HS-5 (cell line): ENCODE results near the gene SLC38A2.
"Not testable (repeated sequence)": the region's sequence is repeated elsewhere in the genome, so short reads cannot be mapped to it uniquely, and the experiment has no call there.

ENCODE experiments used
- DNase-seq: peaks from one replicate; pipeline ENCODE4 v3.0.0-alpha.2; 2012; ENCODE audit warnings: low read depth

Gene SLC38A2

DNA sequence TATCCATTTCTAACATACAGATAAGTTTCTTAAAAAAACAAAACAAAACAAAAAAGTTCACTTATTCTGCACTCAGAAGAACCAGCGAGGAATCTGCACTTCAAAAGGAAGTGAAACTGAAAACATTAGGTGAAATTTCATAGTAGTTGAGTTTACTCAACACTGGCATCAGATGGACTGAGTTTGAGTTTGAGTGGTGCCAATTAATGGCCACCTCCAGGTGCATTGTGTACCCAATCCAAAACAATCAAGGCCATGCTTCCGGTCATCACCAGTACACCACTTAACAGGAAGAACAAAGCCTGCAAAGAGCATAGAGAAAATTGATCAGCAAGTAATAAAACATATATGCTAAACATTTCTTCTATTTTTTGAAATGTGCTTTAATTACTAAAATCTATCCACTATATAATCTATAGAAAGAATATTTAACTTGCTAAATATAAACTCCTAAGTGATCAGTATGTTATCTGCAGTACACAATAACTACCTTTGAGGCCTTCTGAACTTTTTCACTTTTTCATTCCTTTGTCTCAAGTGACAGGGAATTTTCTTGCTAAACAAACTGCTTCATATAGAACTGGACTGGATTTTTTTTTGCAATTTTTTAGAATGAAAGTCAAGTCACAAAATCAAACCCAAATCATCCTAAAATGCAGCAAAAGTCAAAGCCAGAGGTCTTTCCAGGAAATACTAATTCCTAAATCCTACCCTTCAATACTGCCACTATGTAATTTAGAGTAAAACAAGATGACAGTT, 11.5 kb downstream of the SLC38A2 start:
- no peak for DNase-seq

DNA sequence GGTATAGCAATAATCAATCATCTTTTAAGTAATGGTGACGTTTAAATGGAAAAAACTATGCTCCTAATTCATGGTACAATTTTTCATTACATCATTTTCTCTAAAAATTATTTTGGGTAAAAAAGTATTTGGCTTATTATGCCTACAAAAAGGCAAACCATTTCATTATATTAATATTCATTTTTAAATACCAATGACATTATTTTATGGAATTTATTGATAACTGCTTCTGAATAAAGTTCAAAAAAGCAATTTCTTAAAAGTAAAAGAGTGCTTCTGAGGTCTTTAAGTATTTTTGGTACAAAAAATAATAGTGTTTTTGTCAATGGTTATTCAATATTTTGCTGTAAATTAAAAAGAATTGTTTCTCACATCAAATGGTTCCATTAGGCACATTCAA, 12.2 kb downstream of the SLC38A2 start:
- DNase-seq, result no peak

DNA sequence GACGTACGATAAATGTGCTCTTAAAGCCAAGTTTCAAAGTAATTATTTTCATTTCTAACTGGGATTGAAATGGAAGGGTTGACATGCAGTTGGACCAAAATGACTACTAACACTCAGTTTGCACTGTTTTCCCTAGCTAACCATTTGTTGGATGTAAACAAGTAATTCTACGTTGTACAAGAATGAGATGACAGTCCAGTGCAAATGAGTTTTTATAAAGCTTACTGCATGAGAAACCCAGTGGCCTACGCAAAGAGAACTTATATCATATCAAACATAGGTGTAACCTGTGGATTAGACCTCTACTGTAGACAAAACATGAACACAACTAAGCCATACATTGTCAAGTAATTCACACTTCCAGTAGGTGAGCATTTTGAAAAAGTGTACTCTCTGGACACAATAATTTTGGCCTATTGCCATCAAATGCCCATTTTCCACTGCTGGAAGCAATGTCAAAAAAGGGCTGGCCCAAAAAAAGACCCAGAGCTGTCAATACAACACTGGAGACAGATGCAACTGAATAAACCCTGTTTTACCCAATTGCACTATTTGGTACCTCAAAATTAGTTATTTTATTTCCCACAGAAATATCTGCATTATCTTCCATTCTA, 12.8 kb downstream of the SLC38A2 start:
- no peak for DNase-seq

DNA sequence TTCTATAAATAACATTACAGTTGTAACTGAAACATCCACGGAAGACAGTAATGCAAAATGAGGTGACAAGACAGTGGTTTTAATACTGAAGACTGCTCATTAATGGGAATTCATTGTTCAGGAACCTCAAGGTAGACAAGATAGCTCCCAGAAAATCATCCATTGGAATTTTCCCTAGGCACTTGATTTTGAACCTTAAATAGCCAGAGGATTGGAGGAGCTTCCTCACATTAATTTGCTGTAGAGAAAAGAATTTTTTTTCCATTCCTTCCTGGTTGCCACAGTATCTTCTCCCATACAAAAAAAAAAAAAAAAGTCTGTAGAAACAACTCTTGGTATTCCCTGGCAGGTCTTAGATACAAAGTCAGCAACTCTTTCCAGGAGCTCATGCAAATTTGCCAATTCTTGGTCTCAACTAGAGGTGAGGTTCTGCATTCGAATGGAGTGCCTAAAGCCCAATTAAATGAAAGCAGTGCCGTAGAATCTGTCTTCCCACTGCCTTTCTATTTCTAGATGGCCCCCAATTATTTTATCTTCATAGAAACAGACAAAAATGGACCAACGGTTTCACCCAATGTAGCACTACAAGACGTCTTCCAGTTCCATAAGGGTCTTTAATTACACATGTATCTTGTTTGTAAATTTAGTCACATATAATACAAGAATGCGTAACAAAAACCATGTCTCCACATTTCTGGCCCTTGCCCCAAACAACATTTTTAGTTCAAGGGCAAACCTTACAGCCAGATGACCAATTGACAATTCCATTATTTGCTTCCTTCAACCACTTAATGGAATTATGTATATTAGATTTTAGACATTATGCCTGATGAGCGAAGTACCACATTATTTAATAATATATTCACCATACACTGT, 13.5 kb downstream of the SLC38A2 start:
- DNase-seq, result no peak

GRCh38 chr12:46358325-46358700, 14.3 kb downstream of the SLC38A2 start:
- no peak for DNase-seq

DNA sequence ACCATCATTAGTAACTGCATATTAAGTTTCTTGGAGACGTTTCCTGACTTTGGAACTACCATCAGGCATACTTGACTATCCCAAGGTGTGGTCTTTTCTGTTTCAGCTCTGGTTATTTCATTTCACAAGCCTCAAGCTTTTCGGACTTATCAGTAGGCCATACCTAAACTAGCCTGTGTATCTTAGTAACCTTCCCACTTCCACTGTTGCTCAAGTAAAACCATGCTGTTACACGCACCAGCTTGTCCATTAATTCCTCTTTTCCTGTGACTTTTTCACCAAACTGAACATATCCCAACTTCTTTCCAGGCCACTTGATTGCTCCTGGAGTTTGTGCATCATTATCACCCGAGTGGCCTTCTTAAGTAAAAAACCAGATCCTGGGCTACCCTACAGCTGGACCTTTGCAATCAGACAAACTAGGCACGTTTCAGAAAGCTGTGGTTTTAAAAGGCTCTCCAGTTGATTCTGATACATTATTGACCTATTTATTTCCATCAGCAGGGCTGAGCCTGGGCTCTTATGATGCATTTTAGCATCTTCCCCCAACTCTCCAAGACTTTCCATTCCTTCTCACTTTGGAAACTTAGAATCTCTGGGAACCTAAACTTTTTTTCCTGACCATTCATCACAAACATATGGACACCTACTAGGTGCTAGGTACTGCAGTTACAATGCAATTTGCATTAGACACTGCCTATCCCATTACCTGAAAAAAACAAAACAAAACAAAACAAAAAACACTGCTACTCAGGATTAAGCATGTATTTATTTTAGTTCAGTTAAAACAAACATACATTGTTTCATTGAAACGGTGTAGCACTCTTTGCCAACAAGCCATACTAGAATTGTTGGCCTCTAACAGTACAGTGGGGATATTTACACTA, 14.9 kb downstream of the SLC38A2 start:
- peak; percentile 62 for DNase-seq

GRCh38 chr12:46356655-46357437, 15.7 kb downstream of the SLC38A2 start:
- DNase-seq, result no peak

DNA sequence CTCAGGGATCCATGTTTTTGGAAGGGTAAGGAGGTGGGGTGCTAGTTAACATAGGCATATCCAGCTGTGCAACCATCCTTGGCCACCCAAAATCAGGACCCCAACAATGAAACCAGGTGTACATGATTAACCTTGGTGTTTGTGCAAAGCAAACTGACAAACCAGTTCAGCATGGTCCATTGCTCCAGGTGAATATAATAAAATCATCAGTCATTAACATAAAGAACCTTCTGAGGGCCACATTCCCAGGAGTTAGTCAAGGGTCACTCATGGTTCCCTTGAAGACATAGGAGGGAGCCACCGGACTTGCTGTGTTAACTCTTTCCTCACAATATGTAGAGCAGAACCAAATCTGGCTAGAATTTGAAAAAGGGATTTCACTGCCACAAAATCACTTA, 17.8 kb downstream of the SLC38A2 start:
- DNase-seq, result no peak

GRCh38 chr12:46354111-46354801, 18.3 kb downstream of the SLC38A2 start:
- DNase-seq, result no peak

DNA sequence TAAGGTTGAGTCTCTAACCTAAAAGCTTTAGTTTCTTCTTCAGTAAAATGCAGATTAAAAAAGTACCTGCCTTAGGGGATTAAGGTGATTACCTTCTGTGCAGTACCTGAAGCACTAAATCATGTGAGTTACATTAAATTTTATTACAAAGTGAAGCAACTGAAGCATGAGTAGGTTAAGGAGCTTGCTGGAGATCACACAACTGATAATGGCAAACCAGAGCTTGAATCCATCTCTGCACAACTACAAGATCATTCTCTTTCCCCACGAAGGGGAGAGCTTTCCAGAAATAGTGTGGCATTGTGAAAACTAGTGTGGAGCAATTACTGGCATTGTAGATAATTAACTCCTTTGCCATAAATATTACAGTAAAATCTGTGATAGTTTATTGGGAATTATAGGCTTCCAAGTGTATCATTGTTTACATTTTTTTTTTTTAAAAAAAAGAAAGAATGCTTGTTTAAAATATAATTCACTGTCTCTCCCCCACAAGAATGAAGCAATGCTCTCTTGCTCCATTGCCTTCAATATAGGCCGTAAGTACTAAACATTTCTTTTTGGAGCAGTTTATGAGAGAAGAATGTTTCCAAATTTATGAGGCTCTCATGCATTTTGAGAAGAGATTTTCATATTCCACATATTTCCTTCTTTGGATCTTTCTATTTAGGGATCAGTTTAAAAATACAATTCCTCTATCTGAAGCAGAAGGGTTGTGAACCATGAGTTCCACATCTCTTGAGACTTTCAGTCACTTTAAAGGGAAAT, 20.5 kb downstream of the SLC38A2 start:
- no peak for DNase-seq

DNA sequence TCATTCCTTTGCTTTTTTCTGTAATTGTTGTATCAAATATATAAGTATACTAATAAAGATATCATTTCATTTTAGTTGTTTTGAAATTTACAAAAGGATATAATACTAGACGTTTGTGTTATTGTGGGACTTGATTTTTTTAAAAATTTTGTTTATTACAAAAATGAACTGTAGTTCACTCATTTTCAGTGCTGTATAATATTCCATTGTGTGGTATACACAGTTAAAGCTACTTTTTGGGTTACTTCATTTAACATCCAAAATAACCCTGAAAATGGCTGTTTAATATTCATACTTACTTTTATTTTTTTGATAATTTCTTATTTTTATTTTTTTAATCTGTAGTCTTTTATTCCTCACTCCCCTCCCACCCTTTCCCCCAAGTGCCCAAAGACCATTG, 21.4 kb downstream of the SLC38A2 start:
- no peak for DNase-seq

DNA sequence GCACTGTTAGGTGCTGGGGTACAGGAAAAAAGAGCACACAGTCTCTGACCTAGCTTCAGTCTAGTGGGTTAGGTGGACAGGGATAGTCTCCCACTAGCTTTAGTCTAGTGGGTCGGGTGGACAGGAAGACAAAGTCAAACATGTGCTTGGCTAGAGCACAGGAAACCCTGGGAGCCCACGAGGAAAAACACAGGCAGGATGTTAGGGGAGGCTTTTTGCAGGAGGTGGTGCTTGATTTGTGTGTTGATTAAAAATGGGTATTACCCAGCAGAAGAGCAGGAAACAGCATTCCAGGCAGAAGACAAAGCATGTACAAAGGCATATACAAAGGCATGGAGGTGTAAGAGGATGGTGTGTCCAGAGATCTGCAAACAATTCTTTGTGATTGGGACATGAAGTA, 23.3 kb downstream of the SLC38A2 start:
- DNase-seq, result no peak

- DNase-seq, result no peak
Measured at GRCh38 chr12:46343118-46343852, 29.3 kb downstream of the SLC38A2 start.

GRCh38 chr12:46342562-46343033, 30.0 kb downstream of the SLC38A2 start:
- no peak for DNase-seq

DNA sequence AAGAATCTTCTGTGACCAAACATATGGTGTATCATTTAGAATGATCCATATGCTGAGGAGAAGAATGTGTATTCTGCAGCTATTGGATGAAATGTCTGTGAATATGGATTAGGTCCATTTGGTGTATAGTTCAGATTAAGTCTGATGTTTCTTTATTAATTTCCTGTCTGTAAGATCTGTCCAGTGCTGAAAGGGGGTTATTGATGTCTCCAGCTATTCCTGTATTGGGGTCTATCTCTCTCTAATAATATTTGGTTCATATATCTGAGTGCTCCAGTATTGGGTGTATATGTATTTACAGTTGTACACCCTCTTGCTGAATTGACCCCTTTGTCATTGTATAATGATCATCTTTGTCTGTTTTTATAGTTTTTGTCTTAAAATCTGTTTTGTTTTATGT, 33.5 kb downstream of the SLC38A2 start:
- DNase-seq, result no peak

GRCh38 chr12:46332260-46332659, 40.3 kb downstream of the SLC38A2 start:
- DNase-seq, result peak; percentile 44

DNA sequence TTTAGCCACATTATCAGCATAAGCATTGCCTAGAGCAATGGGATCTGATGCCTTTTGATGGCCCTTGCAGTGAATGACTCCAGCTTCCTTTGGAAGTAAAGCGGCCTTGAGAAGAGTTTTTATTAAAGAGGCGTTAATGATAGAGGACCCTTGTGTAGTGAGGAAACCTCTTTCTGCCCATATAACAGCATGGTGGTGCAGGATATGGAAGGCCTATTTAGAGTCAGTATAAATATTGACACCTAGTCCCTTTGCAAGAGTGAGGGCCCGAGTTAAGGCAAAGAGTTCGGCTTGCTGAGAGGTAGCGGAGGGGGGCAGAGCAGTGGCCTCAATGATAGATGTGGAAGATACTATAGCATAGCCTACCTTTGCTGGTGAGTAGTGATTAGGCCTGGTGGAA, 47.5 kb downstream of the SLC38A2 start:
- DNase-seq, result not testable (repeated sequence)

GRCh38 chr12:46320731-46321130, 51.8 kb downstream of the SLC38A2 start:
- no peak for DNase-seq

DNA sequence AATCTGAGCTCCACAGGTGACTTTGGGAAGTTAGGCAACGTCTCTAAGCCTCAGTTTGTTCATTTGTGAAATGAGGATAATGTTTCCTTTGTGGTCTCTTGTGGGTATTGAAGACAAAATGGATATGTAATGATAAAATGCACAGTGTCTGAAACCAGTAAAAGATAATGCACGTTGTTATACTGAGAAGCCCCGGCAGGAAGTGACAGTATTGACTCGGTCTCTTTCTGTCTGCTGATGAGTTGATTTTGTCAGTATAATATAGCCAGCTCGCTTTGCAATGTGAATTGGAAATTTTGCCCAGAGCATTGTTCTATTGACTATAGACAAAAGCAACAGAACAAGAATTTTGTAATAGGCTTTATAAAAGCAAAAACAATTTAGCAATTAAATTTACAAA, 54.5 kb downstream of the SLC38A2 start:
- DNase-seq, result no peak
